T-cell (primary cell): ENCODE data around the gene LARGE1. TPM values are rescaled to one million over a fixed set of nuclear protein-coding genes. Genes with fewer than 3 reads are reported as not detected.

Experiments used
- ATAC-seq, 4 experiments: fragments of 200-7000 bp in 3 of 4; fragments of 150-1000 bp in 1 of 4; cut with Tn5 transposase; replicated peaks in 1 of 4; 1 replicate in 3 of 4; 2 replicates in 1 of 4; pipeline ENCODE4 v1.10.0; 2021; ENCODE audit warnings: moderate library complexity in 3 of 4, mild to moderate bottlenecking in 2 of 4, moderate number of reproducible peaks in 1 of 4
- CTCF ChIA-PET, 2 donors: fragments of 300-600 bp; sonication (Branson Sonifier 250); formaldehyde crosslinking; loops; one replicate each; lab custom pipeline; 2022; ENCODE audit warnings: antibody characterized with exemption in 2 of 2; lab: Charles Lee
- POLR2A ChIA-PET, 2 donors: fragments of 300-600 bp; sonication (Branson Sonifier 250); formaldehyde crosslinking; loops; one replicate each; lab custom pipeline; 2022; ENCODE audit warnings: antibody characterized with exemption in 2 of 2; lab: Charles Lee
- DNase-seq, 35 experiments: peaks; one replicate each; pipeline versions ENCODE4 v3.0.0 to v3.0.0-alpha.2; 2013 to 2023
- H3K27ac ChIP-seq: one replicate; pipeline ENCODE4 v1.5.1; 2013; ENCODE audit warnings: low read length
- H3K27me3 ChIP-seq, 2 experiments: replicated peaks in 1 of 2; 1 replicate in 1 of 2; 2 replicates in 1 of 2; pipeline versions ENCODE4 v1.6.1 to v1.7.0; 2013; ENCODE audit warnings: low read length in 1 of 2, mixed read lengths in 1 of 2; ENCODE audit not compliant: control insufficient read depth in 2 of 2, insufficient read depth in 2 of 2; ENCODE audit errors: extremely low read depth in 1 of 2
- H3K36me3 ChIP-seq, 2 donors: 1 replicate in 1 of 2; 2 replicates in 1 of 2; pipeline versions ENCODE4 v1.6.1 to v1.7.0; 2013; ENCODE audit warnings: low read length in 1 of 2; ENCODE audit not compliant: control insufficient read depth in 2 of 2, insufficient read depth in 1 of 2; ENCODE audit errors: extremely low read depth in 1 of 2
- H3K4me1 ChIP-seq, 2 experiments: 1 replicate in 1 of 2; 2 replicates in 1 of 2; pipeline versions ENCODE4 v1.6.1 to v1.7.0; 2013; ENCODE audit warnings: low read length in 2 of 2, mixed read lengths in 1 of 2; ENCODE audit not compliant: insufficient read depth in 2 of 2, control insufficient read depth in 1 of 2; ENCODE audit errors: extremely low read depth in 1 of 2
- H3K4me3 ChIP-seq, 2 donors: 1 replicate in 1 of 2; 2 replicates in 1 of 2; pipeline versions ENCODE4 v1.5.1 to v1.7.0; 2013; ENCODE audit warnings: mild to moderate bottlenecking in 2 of 2, low read length in 1 of 2, moderate library complexity in 1 of 2; ENCODE audit not compliant: control insufficient read depth in 1 of 2; ENCODE audit errors: extremely low read depth in 1 of 2
- H3K9me3 ChIP-seq: 2 replicates; pipeline ENCODE4 v1.7.0; 2013
- H3K27ac Mint-ChIP-seq, 2 donors: one replicate each; pipeline ENCODE4 v1.8.0; 2020 to 2021; ENCODE audit warnings: mild to moderate bottlenecking in 2 of 2, mixed read lengths in 2 of 2
- H3K27me3 Mint-ChIP-seq, 2 donors: one replicate each; pipeline ENCODE4 v1.8.0; 2021 to 2022; ENCODE audit warnings: mixed read lengths in 2 of 2
- H3K36me3 Mint-ChIP-seq: one replicate; pipeline ENCODE4 v1.8.0; 2021; ENCODE audit warnings: mixed read lengths
- H3K4me1 Mint-ChIP-seq, 3 donors: one replicate each; pipeline ENCODE4 v1.8.0; 2020 to 2022; ENCODE audit warnings: mixed read lengths in 3 of 3, mild to moderate bottlenecking in 1 of 3
- H3K4me3 Mint-ChIP-seq, 3 donors: one replicate each; pipeline ENCODE4 v1.8.0; 2020 to 2022; ENCODE audit warnings: mild to moderate bottlenecking in 3 of 3, mixed read lengths in 3 of 3, moderate library complexity in 3 of 3
- H3K9me3 Mint-ChIP-seq, 3 donors: one replicate each; pipeline ENCODE4 v1.8.0; 2020 to 2022; ENCODE audit warnings: mixed read lengths in 3 of 3
- WGBS: methylation state at CpG from one replicate; pipeline ENCODE4 v1.1.5; 2013; ENCODE audit warnings: missing lambda C conversion rate; ENCODE audit not compliant: insufficient coverage; 5-methylcytosine and 5-hydroxymethylcytosine counted together
- total RNA-seq, 35 experiments: library from RNA in 6 of 35; stranded (reverse) in 6 of 35; fragments of 120-200 nt in 1 of 35; gene quantifications; one replicate each; pipeline versions ENCODE4 v1.2.1 to v1.2.4 and lab custom pipeline; 2013 to 2026

The LARGE1 gene
- total RNA-seq, 5 donors from 2014 or later (not counting 1 experiment from before 2014, with no cell fraction given) = 0.53 to 6.1 (median 3.0) TPM

- ATAC-seq = no peak
- Histone ChIP-seq H3K9me3 (no peaks in the 10 kb centered on the region), H3K27ac (no peak overlapping the region), H3K4me3 (no peak overlapping the region), H3K36me3 (no peaks in the 10 kb centered on the region), H3K4me1 (no peaks in the 10 kb centered on the region), H3K27me3 (no peaks in the 10 kb centered on the region)
- no peak overlapping the region for H3K4me3 Mint-ChIP-seq
- 78% methylated on average over 7 of the region's 8 CpGs for WGBS
- ChIA-PET CTCF (no interaction called here), POLR2A (no interaction called here)
- H3K27ac Mint-ChIP-seq = no peak overlapping the region
- H3K4me1 Mint-ChIP-seq = no peaks in the 10 kb centered on the region
- DNase-seq = no peak
- H3K36me3 Mint-ChIP-seq = no peaks in the 10 kb centered on the region
- H3K27me3 Mint-ChIP-seq = no peaks in the 10 kb centered on the region
- H3K9me3 Mint-ChIP-seq = peaks cover 10 to 27% (median 12%) of the 10 kb centered on the region in 3 donors
Observed at GRCh38 chr22:33656808-33657628, 263.3 kb downstream of the LARGE1 start.

GRCh38 chr22:33654173-33654895 is 265.9 kb downstream of the LARGE1 start:
- H3K9me3 Mint-ChIP-seq = peaks cover 12 to 36% (median 17%) of the 10 kb centered on the region in 3 donors
- no peak overlapping the region for H3K4me3 ChIP-seq
- H3K36me3 ChIP-seq = no peaks in the 10 kb centered on the region
- ChIA-PET CTCF (no interaction called here), POLR2A (no interaction called here)
- no peaks in the 10 kb centered on the region for H3K36me3 Mint-ChIP-seq
- no peaks in the 10 kb centered on the region for H3K4me1 Mint-ChIP-seq
- no peak overlapping the region for H3K27ac Mint-ChIP-seq
- DNase-seq = no peak
- 40% methylated on average over 5 of the region's 12 CpGs for WGBS
- no peaks in the 10 kb centered on the region for H3K9me3 ChIP-seq
- H3K4me3 Mint-ChIP-seq = no peak overlapping the region
- H3K27me3 Mint-ChIP-seq = no peaks in the 10 kb centered on the region
- no peak overlapping the region for H3K27ac ChIP-seq
- no peak for ATAC-seq
- no peaks in the 10 kb centered on the region for H3K4me1 ChIP-seq
- H3K27me3 ChIP-seq = no peaks in the 10 kb centered on the region

DNA sequence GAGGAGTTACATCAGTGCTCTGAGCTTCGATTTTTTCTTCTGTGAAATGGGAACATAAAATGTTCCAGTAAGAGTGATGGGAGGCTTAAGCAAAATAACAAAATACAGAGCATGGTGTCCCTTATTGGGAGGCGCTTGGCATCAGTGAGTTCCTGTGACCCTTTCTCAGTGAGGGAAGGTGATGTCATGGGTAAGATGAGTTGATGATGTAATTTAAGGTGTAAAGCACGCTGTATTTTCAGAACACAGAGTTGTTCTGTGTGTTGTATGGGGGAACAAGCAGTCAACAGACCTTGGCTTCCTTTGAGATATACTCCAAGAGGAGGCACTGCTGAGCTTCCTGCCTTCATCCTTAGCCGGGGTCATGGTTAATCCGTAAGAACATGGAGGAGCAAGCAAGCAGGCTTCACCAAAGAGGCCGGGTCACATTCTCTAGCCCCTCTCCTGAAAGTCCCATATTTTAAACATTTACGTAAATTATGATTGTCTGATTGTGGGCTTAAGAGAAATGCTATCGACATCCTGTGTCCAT is 266.7 kb downstream of the LARGE1 start:
- CTCF ChIA-PET = interaction anchor here in 1 of 2 donors (0.7 kb wide), 1 partner anchor 270 kb away, joined by 3 read pairs; no protein-coding TSS in a partner anchor
- Histone ChIP-seq H3K4me1 (no peaks in the 10 kb centered on the region), H3K36me3 (no peaks in the 10 kb centered on the region), H3K27ac (no peak overlapping the region), H3K9me3 (no peaks in the 10 kb centered on the region), H3K4me3 (no peak overlapping the region), H3K27me3 (no peaks in the 10 kb centered on the region)
- DNase-seq (no peak), ATAC-seq (no peak)
- POLR2A ChIA-PET = interaction anchor here in 1 of 2 donors (0.5 kb wide), 1 partner anchor 33 kb away, joined by 3 read pairs; no protein-coding TSS in a partner anchor
- 66% methylated on average over 3 of the region's 8 CpGs for WGBS
- H3K4me3 Mint-ChIP-seq = no peak overlapping the region
- no peaks in the 10 kb centered on the region for H3K36me3 Mint-ChIP-seq
- H3K9me3 Mint-ChIP-seq = peaks cover 12 to 36% (median 17%) of the 10 kb centered on the region in 3 donors
- H3K4me1 Mint-ChIP-seq = no peaks in the 10 kb centered on the region
- H3K27ac Mint-ChIP-seq = no peak overlapping the region
- H3K27me3 Mint-ChIP-seq = no peaks in the 10 kb centered on the region

GRCh38 chr22:33652615-33653014 is 267.7 kb downstream of the LARGE1 start:
- Mint-ChIP-seq H3K4me3 (no peak overlapping the region), H3K9me3 (peaks cover 14 to 38% (median 15%) of the 10 kb centered on the region in 3 donors), H3K27ac (no peak overlapping the region), H3K36me3 (no peaks in the 10 kb centered on the region), H3K4me1 (no peaks in the 10 kb centered on the region), H3K27me3 (no peaks in the 10 kb centered on the region)
- CTCF ChIA-PET = no interaction called here
- Histone ChIP-seq H3K27ac (no peak overlapping the region), H3K9me3 (no peaks in the 10 kb centered on the region), H3K36me3 (no peaks in the 10 kb centered on the region), H3K27me3 (no peaks in the 10 kb centered on the region), H3K4me1 (no peaks in the 10 kb centered on the region), H3K4me3 (no peak overlapping the region)
- no peak for DNase-seq
- 71% methylated on average over 2 of the region's 5 CpGs for WGBS
- no peak for ATAC-seq
- POLR2A ChIA-PET = no interaction called here

GRCh38 chr22:33650244-33650643 is 270.0 kb downstream of the LARGE1 start:
- Histone ChIP-seq H3K9me3 (no peaks in the 10 kb centered on the region), H3K4me3 (no peak overlapping the region), H3K27ac (no peak overlapping the region), H3K36me3 (no peaks in the 10 kb centered on the region), H3K4me1 (no peaks in the 10 kb centered on the region), H3K27me3 (no peaks in the 10 kb centered on the region)
- no peaks in the 10 kb centered on the region for H3K4me1 Mint-ChIP-seq
- CTCF ChIA-PET = interaction anchor here (0.6 to 0.7 kb wide), 2 partner anchors 53 to 1095 kb away, joined by 3 to 6 read pairs; no protein-coding TSS in a partner anchor
- no peak for DNase-seq
- H3K27me3 Mint-ChIP-seq = no peaks in the 10 kb centered on the region
- H3K36me3 Mint-ChIP-seq = no peaks in the 10 kb centered on the region
- H3K27ac Mint-ChIP-seq = no peak overlapping the region
- no peak for ATAC-seq
- H3K4me3 Mint-ChIP-seq = no peak overlapping the region
- 91% methylated on average over 18 of the region's 22 CpGs for WGBS
- peaks cover 4 to 31% (median 14%) of the 10 kb centered on the region in 3 donors for H3K9me3 Mint-ChIP-seq
- POLR2A ChIA-PET = no interaction called here

- no peak for ATAC-seq
- H3K36me3 ChIP-seq = no peaks in the 10 kb centered on the region
- H3K27me3 ChIP-seq = no peaks in the 10 kb centered on the region
- H3K9me3 ChIP-seq = no peaks in the 10 kb centered on the region
- no peak overlapping the region for H3K27ac Mint-ChIP-seq
- POLR2A ChIA-PET = no interaction called here
- no peaks in the 10 kb centered on the region for H3K36me3 Mint-ChIP-seq
- DNase-seq = no peak
- H3K4me3 Mint-ChIP-seq = no peak overlapping the region
- CTCF ChIA-PET = no interaction called here
- no peaks in the 10 kb centered on the region for H3K4me1 ChIP-seq
- H3K27ac ChIP-seq = no peak overlapping the region
- H3K4me3 ChIP-seq = no peak overlapping the region
- no peaks in the 10 kb centered on the region for H3K27me3 Mint-ChIP-seq
- H3K9me3 Mint-ChIP-seq = peaks cover 3 to 30% (median 14%) of the 10 kb centered on the region in 3 donors
- H3K4me1 Mint-ChIP-seq = no peaks in the 10 kb centered on the region
- WGBS = 40% methylated on average over 1 of the region's 3 CpGs
Observed at GRCh38 chr22:33648478-33648877, 271.8 kb downstream of the LARGE1 start.
